SK-N-SH treated with all-trans-retinoic acid at 6 μM for 48 hours (cell line): ENCODE results near the gene SDC4.

Source experiments
- RARB ChIP-seq: fragments of 250-450 bp; sonication (Bioruptor Pico); IDR thresholded peaks from 2 replicates; pipeline ENCODE4 v1.8.0; 2021; ENCODE audit warnings: mild to moderate bottlenecking, moderate library complexity
- SNAI2 ChIP-seq: fragments of 250-450 bp; sonication (Bioruptor Pico); IDR thresholded peaks from 2 replicates; pipeline ENCODE4 v1.5.0; 2020; ENCODE audit warnings: mild to moderate bottlenecking, moderate library complexity
- ZFP30 ChIP-seq: fragments of 450-650 bp; formaldehyde crosslinking; IDR thresholded peaks from 2 replicates; pipeline ENCODE4 v1.5.0; 2022; ENCODE audit warnings: mild to moderate bottlenecking, moderate library complexity
- ZNF8 ChIP-seq: fragments of 450-650 bp; formaldehyde crosslinking; IDR thresholded peaks from 2 replicates; pipeline ENCODE4 v1.5.0; 2020; ENCODE audit warnings: mild to moderate bottlenecking, moderate library complexity
- TF ChIP-seq, protein P1 (sequence below): fragments of 250-450 bp; sonication (Bioruptor Pico); IDR thresholded peaks from 2 replicates; pipeline ENCODE4 v1.8.0; 2021; ENCODE audit warnings: low read depth, mild to moderate bottlenecking, moderate library complexity, borderline replicate concordance
- TF ChIP-seq, protein P2 (sequence below): fragments of 250-450 bp; sonication (Bioruptor Pico); IDR thresholded peaks from 2 replicates; pipeline ENCODE4 v1.5.0; 2020; ENCODE audit warnings: mild to moderate bottlenecking, moderate library complexity

DNA sequence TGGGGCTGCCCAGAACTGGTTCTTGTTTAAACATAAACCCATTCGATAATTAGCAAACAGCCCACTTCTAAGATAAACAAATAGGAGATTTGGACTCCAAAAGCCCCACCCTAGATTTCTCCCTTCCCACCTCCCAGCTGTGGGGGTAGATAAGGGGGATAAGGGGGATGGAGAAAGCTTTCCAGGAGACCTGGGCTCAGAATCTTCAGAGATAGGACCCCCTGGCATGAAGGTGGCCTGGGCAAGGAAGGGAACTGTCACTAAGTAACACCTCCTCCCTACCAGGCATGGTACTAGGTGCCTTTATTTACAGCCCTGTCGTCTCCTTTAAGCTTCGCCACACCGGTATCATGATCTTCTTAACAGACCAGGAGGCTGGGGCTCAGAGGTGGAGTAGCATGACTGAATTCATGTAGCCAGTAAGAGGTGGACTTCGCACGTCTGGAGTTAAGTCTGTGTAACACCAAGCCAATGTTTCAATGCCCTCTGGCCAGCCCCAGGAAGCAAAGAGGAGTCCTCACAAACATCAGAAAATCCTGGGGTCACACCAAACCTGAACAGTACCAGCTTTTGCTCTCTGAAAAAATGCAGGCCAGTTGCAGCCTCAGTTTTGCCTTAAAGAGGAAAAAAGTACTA lies 4.6 kb downstream of the SDC4 start:
- TF ChIP-seq, protein P1, sequence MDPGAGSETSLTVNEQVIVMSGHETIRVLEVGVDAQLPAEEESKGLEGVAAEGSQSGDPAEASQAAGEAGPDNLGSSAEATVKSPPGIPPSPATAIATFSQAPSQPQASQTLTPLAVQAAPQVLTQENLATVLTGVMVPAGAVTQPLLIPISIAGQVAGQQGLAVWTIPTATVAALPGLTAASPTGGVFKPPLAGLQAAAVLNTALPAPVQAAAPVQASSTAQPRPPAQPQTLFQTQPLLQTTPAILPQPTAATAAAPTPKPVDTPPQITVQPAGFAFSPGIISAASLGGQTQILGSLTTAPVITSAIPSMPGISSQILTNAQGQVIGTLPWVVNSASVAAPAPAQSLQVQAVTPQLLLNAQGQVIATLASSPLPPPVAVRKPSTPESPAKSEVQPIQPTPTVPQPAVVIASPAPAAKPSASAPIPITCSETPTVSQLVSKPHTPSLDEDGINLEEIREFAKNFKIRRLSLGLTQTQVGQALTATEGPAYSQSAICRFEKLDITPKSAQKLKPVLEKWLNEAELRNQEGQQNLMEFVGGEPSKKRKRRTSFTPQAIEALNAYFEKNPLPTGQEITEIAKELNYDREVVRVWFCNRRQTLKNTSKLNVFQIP (CRISPR knock-in tag): no peak
- TF ChIP-seq, protein P2, sequence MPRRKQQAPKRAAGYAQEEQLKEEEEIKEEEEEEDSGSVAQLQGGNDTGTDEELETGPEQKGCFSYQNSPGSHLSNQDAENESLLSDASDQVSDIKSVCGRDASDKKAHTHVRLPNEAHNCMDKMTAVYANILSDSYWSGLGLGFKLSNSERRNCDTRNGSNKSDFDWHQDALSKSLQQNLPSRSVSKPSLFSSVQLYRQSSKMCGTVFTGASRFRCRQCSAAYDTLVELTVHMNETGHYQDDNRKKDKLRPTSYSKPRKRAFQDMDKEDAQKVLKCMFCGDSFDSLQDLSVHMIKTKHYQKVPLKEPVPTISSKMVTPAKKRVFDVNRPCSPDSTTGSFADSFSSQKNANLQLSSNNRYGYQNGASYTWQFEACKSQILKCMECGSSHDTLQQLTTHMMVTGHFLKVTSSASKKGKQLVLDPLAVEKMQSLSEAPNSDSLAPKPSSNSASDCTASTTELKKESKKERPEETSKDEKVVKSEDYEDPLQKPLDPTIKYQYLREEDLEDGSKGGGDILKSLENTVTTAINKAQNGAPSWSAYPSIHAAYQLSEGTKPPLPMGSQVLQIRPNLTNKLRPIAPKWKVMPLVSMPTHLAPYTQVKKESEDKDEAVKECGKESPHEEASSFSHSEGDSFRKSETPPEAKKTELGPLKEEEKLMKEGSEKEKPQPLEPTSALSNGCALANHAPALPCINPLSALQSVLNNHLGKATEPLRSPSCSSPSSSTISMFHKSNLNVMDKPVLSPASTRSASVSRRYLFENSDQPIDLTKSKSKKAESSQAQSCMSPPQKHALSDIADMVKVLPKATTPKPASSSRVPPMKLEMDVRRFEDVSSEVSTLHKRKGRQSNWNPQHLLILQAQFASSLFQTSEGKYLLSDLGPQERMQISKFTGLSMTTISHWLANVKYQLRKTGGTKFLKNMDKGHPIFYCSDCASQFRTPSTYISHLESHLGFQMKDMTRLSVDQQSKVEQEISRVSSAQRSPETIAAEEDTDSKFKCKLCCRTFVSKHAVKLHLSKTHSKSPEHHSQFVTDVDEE: no peak
- TF ChIP-seq ZNF8 (CRISPR knock-in tag) (no peak), ZFP30 (no peak), RARB (CRISPR knock-in tag) (no peak), SNAI2 (CRISPR knock-in tag) (no peak)
